ENCODE results near the gene BPTF.
"Not testable (repeated sequence)": the region's sequence is repeated elsewhere in the genome, so short reads cannot be mapped to it uniquely, and the experiment has no call there.

Gene BPTF

GRCh38 chr17:67998466-67998865 lies 173.2 kb downstream of the BPTF start:
- no peaks in the 10 kb centered on the region for H3K9me3 ChIP-seq (ENCODE audit: control insufficient read depth in 1 of 2, low read length in 2 of 2)
- H3K27ac ChIP-seq (ENCODE audit: low read depth, low read length), result no peak overlapping the region
- H3K9ac ChIP-seq (ENCODE audit: low read depth in 1 of 2, low read length in 2 of 2), result no peak overlapping the region
- peaks cover 9 to 11% of the 10 kb centered on the region in 2 donors for H3K4me1 ChIP-seq (ENCODE audit: control insufficient read depth in 1 of 2, insufficient read depth in 2 of 2, low read length in 2 of 2)
- peaks cover 0 to 8% of the 10 kb centered on the region in 2 donors for H3K27me3 ChIP-seq (ENCODE audit: control insufficient read depth in 1 of 2, insufficient read depth in 2 of 2, low read length in 2 of 2)
- no peaks in the 10 kb centered on the region for H3K36me3 ChIP-seq (ENCODE audit: control insufficient read depth in 1 of 2, insufficient read depth in 2 of 2, low read length in 2 of 2)
- H3K4me3 ChIP-seq (ENCODE audit: low read depth in 1 of 2, low read length in 2 of 2), result no peak overlapping the region

GRCh38 chr17:67999291-67999911 lies 174.1 kb downstream of the BPTF start:
- Histone ChIP-seq H3K27me3 (ENCODE audit: control insufficient read depth in 1 of 2, insufficient read depth in 2 of 2, low read length in 2 of 2) (peaks cover 0 to 8% of the 10 kb centered on the region in 2 donors), H3K9ac (ENCODE audit: low read depth in 1 of 2, low read length in 2 of 2) (no peak overlapping the region), H3K4me1 (ENCODE audit: control insufficient read depth in 1 of 2, insufficient read depth in 2 of 2, low read length in 2 of 2) (peaks cover 9 to 11% of the 10 kb centered on the region in 2 donors), H3K36me3 (ENCODE audit: control insufficient read depth in 1 of 2, insufficient read depth in 2 of 2, low read length in 2 of 2) (no peaks in the 10 kb centered on the region), H3K4me3 (ENCODE audit: low read depth in 1 of 2, low read length in 2 of 2) (no peak overlapping the region), H3K9me3 (ENCODE audit: control insufficient read depth in 1 of 2, low read length in 2 of 2) (no peaks in the 10 kb centered on the region), H3K27ac (ENCODE audit: low read depth, low read length) (no peak overlapping the region)

- H3K27ac ChIP-seq (ENCODE audit: low read depth, low read length), result no peak overlapping the region
- no peaks in the 10 kb centered on the region for H3K27me3 ChIP-seq (ENCODE audit: control insufficient read depth in 1 of 2, insufficient read depth in 2 of 2, low read length in 2 of 2)
- H3K36me3 ChIP-seq (ENCODE audit: control insufficient read depth in 1 of 2, insufficient read depth in 2 of 2, low read length in 2 of 2), result no peaks in the 10 kb centered on the region
- no peaks in the 10 kb centered on the region for H3K4me1 ChIP-seq (ENCODE audit: control insufficient read depth in 1 of 2, insufficient read depth in 2 of 2, low read length in 2 of 2)
- H3K9ac ChIP-seq (ENCODE audit: low read depth in 1 of 2, low read length in 2 of 2), result no peak overlapping the region
- no peaks in the 10 kb centered on the region for H3K9me3 ChIP-seq (ENCODE audit: control insufficient read depth in 1 of 2, low read length in 2 of 2)
- no peak overlapping the region for H3K4me3 ChIP-seq (ENCODE audit: low read depth in 1 of 2, low read length in 2 of 2)
Measured at GRCh38 chr17:68004201-68004600, 178.9 kb downstream of the BPTF start.

GRCh38 chr17:68006797-68007196 lies 181.5 kb downstream of the BPTF start:
- Histone ChIP-seq H3K27me3 (ENCODE audit: control insufficient read depth in 1 of 2, insufficient read depth in 2 of 2, low read length in 2 of 2) (no peaks in the 10 kb centered on the region), H3K36me3 (ENCODE audit: control insufficient read depth in 1 of 2, insufficient read depth in 2 of 2, low read length in 2 of 2) (no peaks in the 10 kb centered on the region), H3K9ac (ENCODE audit: low read depth in 1 of 2, low read length in 2 of 2) (no peak overlapping the region), H3K4me1 (ENCODE audit: control insufficient read depth in 1 of 2, insufficient read depth in 2 of 2, low read length in 2 of 2) (no peaks in the 10 kb centered on the region), H3K27ac (ENCODE audit: low read depth, low read length) (no peak overlapping the region), H3K9me3 (ENCODE audit: control insufficient read depth in 1 of 2, low read length in 2 of 2) (no peaks in the 10 kb centered on the region), H3K4me3 (ENCODE audit: low read depth in 1 of 2, low read length in 2 of 2) (no peak overlapping the region)

GRCh38 chr17:68011199-68011665 lies 185.9 kb downstream of the BPTF start:
- Histone ChIP-seq H3K4me1 (ENCODE audit: control insufficient read depth in 1 of 2, insufficient read depth in 2 of 2, low read length in 2 of 2) (no peaks in the 10 kb centered on the region), H3K9me3 (ENCODE audit: control insufficient read depth in 1 of 2, low read length in 2 of 2) (no peaks in the 10 kb centered on the region), H3K4me3 (ENCODE audit: low read depth in 1 of 2, low read length in 2 of 2) (peak overlapping the region in 1 of 2 donors; percentile 38)

GRCh38 chr17:68013385-68013784 lies 188.1 kb downstream of the BPTF start:
- Histone ChIP-seq H3K27me3 (ENCODE audit: control insufficient read depth in 1 of 2, insufficient read depth in 2 of 2, low read length in 2 of 2) (no peaks in the 10 kb centered on the region), H3K9ac (ENCODE audit: low read depth in 1 of 2, low read length in 2 of 2) (no peak overlapping the region), H3K27ac (ENCODE audit: low read depth, low read length) (no peak overlapping the region), H3K4me3 (ENCODE audit: low read depth in 1 of 2, low read length in 2 of 2) (no peak overlapping the region), H3K9me3 (ENCODE audit: control insufficient read depth in 1 of 2, low read length in 2 of 2) (no peaks in the 10 kb centered on the region), H3K36me3 (ENCODE audit: control insufficient read depth in 1 of 2, insufficient read depth in 2 of 2, low read length in 2 of 2) (no peaks in the 10 kb centered on the region), H3K4me1 (ENCODE audit: control insufficient read depth in 1 of 2, insufficient read depth in 2 of 2, low read length in 2 of 2) (no peaks in the 10 kb centered on the region)

More at GRCh38 chr17:68011199-68011665, 185.9 kb downstream of the BPTF start:
- Histone ChIP-seq H3K27ac (ENCODE audit: low read depth, low read length) (no peak overlapping the region), H3K36me3 (ENCODE audit: control insufficient read depth in 1 of 2, insufficient read depth in 2 of 2, low read length in 2 of 2) (no peaks in the 10 kb centered on the region), H3K9ac (ENCODE audit: low read depth in 1 of 2, low read length in 2 of 2) (no peak overlapping the region), H3K27me3 (ENCODE audit: control insufficient read depth in 1 of 2, insufficient read depth in 2 of 2, low read length in 2 of 2) (no peaks in the 10 kb centered on the region)

- no peak overlapping the region for H3K27ac ChIP-seq (ENCODE audit: low read depth, low read length)
- no peak overlapping the region for H3K4me3 ChIP-seq (ENCODE audit: low read depth in 1 of 2, low read length in 2 of 2)
- no peaks in the 10 kb centered on the region for H3K36me3 ChIP-seq (ENCODE audit: control insufficient read depth in 1 of 2, insufficient read depth in 2 of 2, low read length in 2 of 2)
- H3K9ac ChIP-seq (ENCODE audit: low read depth in 1 of 2, low read length in 2 of 2), result no peak overlapping the region
- no peaks in the 10 kb centered on the region for H3K9me3 ChIP-seq (ENCODE audit: control insufficient read depth in 1 of 2, low read length in 2 of 2)
- no peaks in the 10 kb centered on the region for H3K4me1 ChIP-seq (ENCODE audit: control insufficient read depth in 1 of 2, insufficient read depth in 2 of 2, low read length in 2 of 2)
- no peaks in the 10 kb centered on the region for H3K27me3 ChIP-seq (ENCODE audit: control insufficient read depth in 1 of 2, insufficient read depth in 2 of 2, low read length in 2 of 2)
Measured at GRCh38 chr17:68015081-68015723, 189.9 kb downstream of the BPTF start.

GRCh38 chr17:68016838-68017237 lies 191.5 kb downstream of the BPTF start:
- Histone ChIP-seq H3K9me3 (ENCODE audit: control insufficient read depth in 1 of 2, low read length in 2 of 2) (no peaks in the 10 kb centered on the region), H3K27me3 (ENCODE audit: control insufficient read depth in 1 of 2, insufficient read depth in 2 of 2, low read length in 2 of 2) (no peaks in the 10 kb centered on the region), H3K27ac (ENCODE audit: low read depth, low read length) (no peak overlapping the region), H3K36me3 (ENCODE audit: control insufficient read depth in 1 of 2, insufficient read depth in 2 of 2, low read length in 2 of 2) (no peaks in the 10 kb centered on the region), H3K4me3 (ENCODE audit: low read depth in 1 of 2, low read length in 2 of 2) (no peak overlapping the region), H3K9ac (ENCODE audit: low read depth in 1 of 2, low read length in 2 of 2) (no peak overlapping the region), H3K4me1 (ENCODE audit: control insufficient read depth in 1 of 2, insufficient read depth in 2 of 2, low read length in 2 of 2) (peaks cover 0 to 3% of the 10 kb centered on the region in 2 donors)

- H3K27ac ChIP-seq (ENCODE audit: low read depth, low read length); H3K9me3 ChIP-seq (ENCODE audit: control insufficient read depth in 1 of 2, low read length in 2 of 2); H3K4me1 ChIP-seq (ENCODE audit: control insufficient read depth in 1 of 2, insufficient read depth in 2 of 2, low read length in 2 of 2); H3K27me3 ChIP-seq (ENCODE audit: control insufficient read depth in 1 of 2, insufficient read depth in 2 of 2, low read length in 2 of 2); H3K36me3 ChIP-seq (ENCODE audit: control insufficient read depth in 1 of 2, insufficient read depth in 2 of 2, low read length in 2 of 2); H3K9ac ChIP-seq (ENCODE audit: low read depth in 1 of 2, low read length in 2 of 2); H3K4me3 ChIP-seq (ENCODE audit: low read depth in 1 of 2, low read length in 2 of 2): not testable (repeated sequence)
Measured at GRCh38 chr17:68018493-68018892, 193.2 kb downstream of the BPTF start.

GRCh38 chr17:68019336-68019674 lies 194.0 kb downstream of the BPTF start:
- Histone ChIP-seq H3K4me1 (ENCODE audit: control insufficient read depth in 1 of 2, insufficient read depth in 2 of 2, low read length in 2 of 2) (peaks cover 0 to 3% of the 10 kb centered on the region in 2 donors), H3K4me3 (ENCODE audit: low read depth in 1 of 2, low read length in 2 of 2) (peak overlapping the region in 1 of 2 donors; percentile 80), H3K27me3 (ENCODE audit: control insufficient read depth in 1 of 2, insufficient read depth in 2 of 2, low read length in 2 of 2) (no peaks in the 10 kb centered on the region), H3K27ac (ENCODE audit: low read depth, low read length) (no peak overlapping the region), H3K9ac (ENCODE audit: low read depth in 1 of 2, low read length in 2 of 2) (no peak overlapping the region), H3K9me3 (ENCODE audit: control insufficient read depth in 1 of 2, low read length in 2 of 2) (no peaks in the 10 kb centered on the region), H3K36me3 (ENCODE audit: control insufficient read depth in 1 of 2, insufficient read depth in 2 of 2, low read length in 2 of 2) (no peaks in the 10 kb centered on the region)
